Measurements from ENCODE around the gene POLR2C.

DNA sequence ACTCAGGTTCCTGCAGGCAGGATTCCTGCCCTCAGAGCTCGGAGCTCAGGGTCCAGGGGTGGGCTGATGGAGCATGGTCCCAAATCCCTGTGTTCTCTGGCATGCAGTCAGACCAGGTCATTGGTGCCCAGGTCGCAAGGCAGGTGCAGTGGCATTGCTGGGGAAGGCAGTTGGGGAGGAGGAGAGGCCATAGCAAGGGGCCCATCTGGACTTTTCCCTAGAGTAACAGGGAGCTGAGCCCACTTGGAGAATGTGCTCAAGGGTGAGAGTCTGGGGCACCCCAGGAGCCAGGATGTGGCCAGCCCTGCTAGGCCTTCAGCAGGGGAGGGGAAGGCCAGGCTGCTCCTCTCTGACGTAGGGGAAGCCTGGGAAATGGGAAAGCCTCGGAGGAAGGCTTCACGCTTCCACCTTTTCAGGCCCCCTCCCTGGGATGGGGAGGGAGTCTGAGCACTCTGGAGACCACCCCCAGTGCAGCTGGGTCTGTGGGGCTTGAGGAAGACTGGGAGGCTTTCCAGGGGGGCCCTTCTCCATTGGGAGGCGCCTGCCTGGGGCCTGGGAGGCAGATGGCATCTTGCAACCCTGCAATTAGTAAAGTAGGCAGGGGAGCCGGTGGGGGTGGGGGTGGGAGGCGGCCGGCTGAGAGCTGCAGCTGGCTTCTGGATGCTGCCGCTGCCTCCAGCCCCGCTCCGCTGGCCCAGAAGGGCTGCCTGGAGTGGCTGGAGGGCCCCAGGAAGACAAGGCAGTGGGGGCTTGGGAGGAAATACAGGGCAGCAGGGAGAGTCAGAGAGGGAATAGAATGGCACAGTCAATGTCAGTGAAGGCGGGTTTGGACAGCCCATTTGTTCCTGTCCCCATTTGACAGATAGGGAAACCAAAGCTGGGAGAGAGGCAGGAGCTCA, 44.9 kb downstream of the POLR2C start:
- TF ChIP-seq, protein P1, sequence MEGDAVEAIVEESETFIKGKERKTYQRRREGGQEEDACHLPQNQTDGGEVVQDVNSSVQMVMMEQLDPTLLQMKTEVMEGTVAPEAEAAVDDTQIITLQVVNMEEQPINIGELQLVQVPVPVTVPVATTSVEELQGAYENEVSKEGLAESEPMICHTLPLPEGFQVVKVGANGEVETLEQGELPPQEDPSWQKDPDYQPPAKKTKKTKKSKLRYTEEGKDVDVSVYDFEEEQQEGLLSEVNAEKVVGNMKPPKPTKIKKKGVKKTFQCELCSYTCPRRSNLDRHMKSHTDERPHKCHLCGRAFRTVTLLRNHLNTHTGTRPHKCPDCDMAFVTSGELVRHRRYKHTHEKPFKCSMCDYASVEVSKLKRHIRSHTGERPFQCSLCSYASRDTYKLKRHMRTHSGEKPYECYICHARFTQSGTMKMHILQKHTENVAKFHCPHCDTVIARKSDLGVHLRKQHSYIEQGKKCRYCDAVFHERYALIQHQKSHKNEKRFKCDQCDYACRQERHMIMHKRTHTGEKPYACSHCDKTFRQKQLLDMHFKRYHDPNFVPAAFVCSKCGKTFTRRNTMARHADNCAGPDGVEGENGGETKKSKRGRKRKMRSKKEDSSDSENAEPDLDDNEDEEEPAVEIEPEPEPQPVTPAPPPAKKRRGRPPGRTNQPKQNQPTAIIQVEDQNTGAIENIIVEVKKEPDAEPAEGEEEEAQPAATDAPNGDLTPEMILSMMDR (IDR thresholded peaks at IDR 0.05; ENCODE audit: poor library complexity): no peak
- TF ChIP-seq EZH2 (IDR thresholded peaks at IDR 0.05; ENCODE audit: borderline replicate concordance) (no peak), EZH2phosphoT487 (IDR thresholded peaks at IDR 0.05; ENCODE audit: low read depth, severe bottlenecking, unreplicated experiment) (no peak)

Data from hepatocyte (in vitro differentiated cells).